ENCODE measurements around the gene HSP90B1.

The HSP90B1 gene

DNA sequence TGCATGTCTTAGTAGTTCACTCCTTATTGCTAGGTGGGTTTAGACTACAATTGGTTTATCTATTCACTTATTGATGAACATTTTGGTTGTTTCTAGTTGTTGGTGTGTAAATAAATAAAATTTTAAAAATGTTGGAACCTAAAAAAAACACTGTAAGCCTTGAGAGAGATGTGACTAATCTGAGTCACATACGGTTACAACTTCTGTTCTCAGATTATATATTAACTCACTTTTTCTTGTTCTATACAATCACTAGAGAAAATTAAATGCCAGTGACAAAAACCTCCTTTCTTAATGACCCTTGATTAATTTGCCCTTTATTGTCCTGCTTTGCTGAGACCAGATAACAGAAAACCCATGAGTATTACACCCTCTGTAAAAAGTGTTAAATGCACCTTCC, 28.4 kb downstream of the HSP90B1 start:
- Histone ChIP-seq H3K14ac (ENCODE audit: low read length) (no peak overlapping the region), H3K4me3 (ENCODE audit: low read depth, low read length) (no peak overlapping the region), H3K9ac (ENCODE audit: low read length) (no peak overlapping the region), H3K4ac (ENCODE audit: low read depth, low read length) (no peak overlapping the region), H3K4me1 (ENCODE audit: control insufficient read depth in 1 of 2, insufficient read depth in 2 of 2, low read length in 2 of 2) (peaks cover 3 to 4% of the 10 kb centered on the region in 2 experiments), H3K36me3 (ENCODE audit: control insufficient read depth in 1 of 2, insufficient read depth in 2 of 2, low read length in 2 of 2) (peaks cover 0 to 2% of the 10 kb centered on the region in 2 experiments), H2BK5ac (ENCODE audit: low read depth, low read length, poor library complexity) (no peak overlapping the region), H4K91ac (ENCODE audit: low read depth, low read length) (no peak overlapping the region), H3K27ac (ENCODE audit: low read depth, low read length) (no peak overlapping the region), H3K4me2 (ENCODE audit: low read length) (no peak overlapping the region), H3K9me3 (ENCODE audit: insufficient read depth, low read depth, low read length) (no peaks in the 10 kb centered on the region), H2BK120ac (ENCODE audit: insufficient read depth, low read length, poor library complexity) (no peak overlapping the region), H2BK12ac (ENCODE audit: low read length) (no peak overlapping the region), H4K12ac (ENCODE audit: low read depth, low read length) (no peak overlapping the region), H3K23ac (ENCODE audit: low read length) (no peak overlapping the region), H2AFZ (ENCODE audit: insufficient read depth, low read length, poor library complexity) (no peak overlapping the region), H3K18ac (ENCODE audit: low read length) (no peak overlapping the region), H2AK5ac (ENCODE audit: low read length) (no peak overlapping the region), H3K79me1 (ENCODE audit: low read length) (peaks cover 7% of the 10 kb centered on the region), H4K8ac (ENCODE audit: low read depth, low read length) (no peak overlapping the region), H3K27me3 (ENCODE audit: insufficient read depth, low read length) (no peaks in the 10 kb centered on the region), H3K79me2 (ENCODE audit: control insufficient read depth, insufficient read depth, low read length, poor library complexity) (peaks cover 4% of the 10 kb centered on the region)
- no peak for DNase-seq
- WGBS (ENCODE audit: extremely low coverage, insufficient coverage, insufficient read length) = no CpG with 5 or more reads among the region's 1 CpG

- Histone ChIP-seq H3K27me3 (ENCODE audit: insufficient read depth, low read length) (no peaks in the 10 kb centered on the region), H3K14ac (ENCODE audit: low read length) (no peak overlapping the region), H2AK5ac (ENCODE audit: low read length) (no peak overlapping the region), H3K4me2 (ENCODE audit: low read length) (no peak overlapping the region), H3K79me2 (ENCODE audit: control insufficient read depth, insufficient read depth, low read length, poor library complexity) (peaks cover 9% of the 10 kb centered on the region), H3K9me3 (ENCODE audit: insufficient read depth, low read depth, low read length) (no peaks in the 10 kb centered on the region), H4K91ac (ENCODE audit: low read depth, low read length) (no peak overlapping the region), H3K79me1 (ENCODE audit: low read length) (peaks cover 10% of the 10 kb centered on the region), H3K23ac (ENCODE audit: low read length) (no peak overlapping the region), H3K4me3 (ENCODE audit: low read depth, low read length) (no peak overlapping the region), H3K4ac (ENCODE audit: low read depth, low read length) (no peak overlapping the region), H2BK12ac (ENCODE audit: low read length) (no peak overlapping the region), H4K8ac (ENCODE audit: low read depth, low read length) (no peak overlapping the region), H4K12ac (ENCODE audit: low read depth, low read length) (no peak overlapping the region), H2AFZ (ENCODE audit: insufficient read depth, low read length, poor library complexity) (no peak overlapping the region), H2BK5ac (ENCODE audit: low read depth, low read length, poor library complexity) (no peak overlapping the region), H2BK120ac (ENCODE audit: insufficient read depth, low read length, poor library complexity) (no peak overlapping the region), H3K27ac (ENCODE audit: low read depth, low read length) (no peak overlapping the region), H3K9ac (ENCODE audit: low read length) (no peak overlapping the region), H3K36me3 (ENCODE audit: control insufficient read depth in 1 of 2, insufficient read depth in 2 of 2, low read length in 2 of 2) (no peaks in the 10 kb centered on the region), H3K4me1 (ENCODE audit: control insufficient read depth in 1 of 2, insufficient read depth in 2 of 2, low read length in 2 of 2) (peaks cover 7 to 8% of the 10 kb centered on the region in 2 experiments), H3K18ac (ENCODE audit: low read length) (no peak overlapping the region)
- WGBS (ENCODE audit: extremely low coverage, insufficient coverage, insufficient read length) = no CpG with 5 or more reads among the region's 7 CpGs
- DNase-seq = no peak
Observed at GRCh38 chr12:103960616-103961227, 30.5 kb downstream of the HSP90B1 start.

DNA sequence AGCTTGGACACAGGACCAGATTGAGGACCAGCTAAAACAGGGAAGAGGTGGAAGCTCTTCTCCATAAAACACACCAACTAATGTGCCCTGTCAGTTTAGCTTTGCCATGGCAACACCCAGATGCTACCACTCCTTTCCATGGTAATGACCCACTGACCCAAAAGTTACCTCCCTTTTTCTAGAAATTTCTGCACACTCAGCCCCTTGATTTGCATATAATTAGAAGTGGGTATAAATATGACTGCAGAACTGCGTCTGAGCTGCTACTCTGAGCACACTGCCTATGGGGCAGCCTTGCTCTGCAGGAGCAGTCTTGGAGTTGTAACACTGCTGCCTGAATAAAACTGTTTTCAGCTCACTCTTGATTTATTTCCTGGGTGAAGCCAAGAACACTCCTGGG, 32.3 kb downstream of the HSP90B1 start:
- H2BK12ac ChIP-seq (ENCODE audit: low read length) = no peak overlapping the region
- H3K4me2 ChIP-seq (ENCODE audit: low read length) = no peak overlapping the region
- H3K14ac ChIP-seq (ENCODE audit: low read length) = no peak overlapping the region
- H2BK120ac ChIP-seq (ENCODE audit: insufficient read depth, low read length, poor library complexity) = no peak overlapping the region
- H3K18ac ChIP-seq (ENCODE audit: low read length) = no peak overlapping the region
- H2AK5ac ChIP-seq (ENCODE audit: low read length) = no peak overlapping the region
- H3K4ac ChIP-seq (ENCODE audit: low read depth, low read length) = no peak overlapping the region
- H3K4me3 ChIP-seq (ENCODE audit: low read depth, low read length) = no peak overlapping the region
- no peak overlapping the region for H2AFZ ChIP-seq (ENCODE audit: insufficient read depth, low read length, poor library complexity)
- H3K79me1 ChIP-seq (ENCODE audit: low read length) = peaks cover 8% of the 10 kb centered on the region
- peaks cover 4 to 5% of the 10 kb centered on the region in 2 experiments for H3K4me1 ChIP-seq (ENCODE audit: control insufficient read depth in 1 of 2, insufficient read depth in 2 of 2, low read length in 2 of 2)
- H3K36me3 ChIP-seq (ENCODE audit: control insufficient read depth in 1 of 2, insufficient read depth in 2 of 2, low read length in 2 of 2) = no peaks in the 10 kb centered on the region
- H3K9me3 ChIP-seq (ENCODE audit: insufficient read depth, low read depth, low read length) = no peaks in the 10 kb centered on the region
- no peak overlapping the region for H3K23ac ChIP-seq (ENCODE audit: low read length)
- peaks cover 11% of the 10 kb centered on the region for H3K79me2 ChIP-seq (ENCODE audit: control insufficient read depth, insufficient read depth, low read length, poor library complexity)
- H4K12ac ChIP-seq (ENCODE audit: low read depth, low read length) = no peak overlapping the region
- DNase-seq = no peak
- H3K27ac ChIP-seq (ENCODE audit: low read depth, low read length) = no peak overlapping the region
- H4K8ac ChIP-seq (ENCODE audit: low read depth, low read length) = no peak overlapping the region
- WGBS (ENCODE audit: extremely low coverage, insufficient coverage, insufficient read length) = no CpG with 5 or more reads among the region's 1 CpG
- no peaks in the 10 kb centered on the region for H3K27me3 ChIP-seq (ENCODE audit: insufficient read depth, low read length)
- H2BK5ac ChIP-seq (ENCODE audit: low read depth, low read length, poor library complexity) = no peak overlapping the region
- H4K91ac ChIP-seq (ENCODE audit: low read depth, low read length) = no peak overlapping the region
- no peak overlapping the region for H3K9ac ChIP-seq (ENCODE audit: low read length)

DNA sequence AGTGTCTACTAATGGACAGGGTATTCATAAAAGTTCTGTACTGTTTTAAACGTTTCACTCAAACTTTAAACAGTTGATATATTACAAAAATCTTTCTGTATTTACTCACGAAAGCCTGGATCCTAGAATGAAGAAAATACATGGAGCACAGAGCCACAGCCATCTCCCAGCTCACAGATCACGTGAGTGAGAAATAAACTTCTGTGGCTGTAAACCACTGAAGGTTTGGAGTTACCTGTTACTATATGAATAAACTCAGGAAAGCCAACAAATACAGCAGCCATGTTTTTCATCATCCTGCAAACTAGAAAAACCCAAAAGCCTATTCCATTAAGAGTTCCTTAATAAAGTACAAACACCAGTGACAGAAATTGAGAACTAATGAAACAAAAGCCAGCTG, 34.6 kb downstream of the HSP90B1 start:
- H3K23ac ChIP-seq (ENCODE audit: low read length) = no peak overlapping the region
- peak overlapping the region; percentile 97 for H3K9ac ChIP-seq (ENCODE audit: low read length)
- H3K36me3 ChIP-seq (ENCODE audit: control insufficient read depth in 1 of 2, insufficient read depth in 2 of 2, low read length in 2 of 2) = peaks cover 0 to 3% of the 10 kb centered on the region in 2 experiments
- no peak overlapping the region for H2AFZ ChIP-seq (ENCODE audit: insufficient read depth, low read length, poor library complexity)
- DNase-seq = no peak
- no peak overlapping the region for H3K4me3 ChIP-seq (ENCODE audit: low read depth, low read length)
- WGBS (ENCODE audit: extremely low coverage, insufficient coverage, insufficient read length) = no CpG with 5 or more reads among the region's 3 CpGs
- H3K4ac ChIP-seq (ENCODE audit: low read depth, low read length) = peak overlapping the region; percentile 40
- no peaks in the 10 kb centered on the region for H3K9me3 ChIP-seq (ENCODE audit: insufficient read depth, low read depth, low read length)
- H3K18ac ChIP-seq (ENCODE audit: low read length) = no peak overlapping the region
- no peak overlapping the region for H4K8ac ChIP-seq (ENCODE audit: low read depth, low read length)
- H3K14ac ChIP-seq (ENCODE audit: low read length) = no peak overlapping the region
- peaks cover 18% of the 10 kb centered on the region for H3K79me2 ChIP-seq (ENCODE audit: control insufficient read depth, insufficient read depth, low read length, poor library complexity)
- H3K4me2 ChIP-seq (ENCODE audit: low read length) = peak overlapping the region; percentile 77
- H4K12ac ChIP-seq (ENCODE audit: low read depth, low read length) = no peak overlapping the region
- no peak overlapping the region for H4K91ac ChIP-seq (ENCODE audit: low read depth, low read length)
- no peaks in the 10 kb centered on the region for H3K27me3 ChIP-seq (ENCODE audit: insufficient read depth, low read length)
- no peak overlapping the region for H2AK5ac ChIP-seq (ENCODE audit: low read length)
- no peak overlapping the region for H2BK12ac ChIP-seq (ENCODE audit: low read length)
- no peak overlapping the region for H2BK5ac ChIP-seq (ENCODE audit: low read depth, low read length, poor library complexity)
- H3K27ac ChIP-seq (ENCODE audit: low read depth, low read length) = no peak overlapping the region
- peaks cover 8% of the 10 kb centered on the region for H3K79me1 ChIP-seq (ENCODE audit: low read length)
- H2BK120ac ChIP-seq (ENCODE audit: insufficient read depth, low read length, poor library complexity) = no peak overlapping the region
- peaks cover 5% of the 10 kb centered on the region in 2 experiments for H3K4me1 ChIP-seq (ENCODE audit: control insufficient read depth in 1 of 2, insufficient read depth in 2 of 2, low read length in 2 of 2)

Measured in trophoblast cell (in vitro differentiated cells and primary cell).